MM.1S (cell line): ENCODE measurements around the gene FBXL13.

Experiments used
- DNase-seq: peaks from one replicate; pipeline ENCODE4 v3.0.0-alpha.2; 2015
- H2AFZ ChIP-seq: fragments of 300-600 bp; sonication (generic); 2 replicates; pipeline ENCODE4 v1.6.0; 2016; ENCODE audit warnings: antibody characterized with exemption, low read length
- H3F3A ChIP-seq: fragments of 300-600 bp; sonication (generic); 2 replicates; pipeline ENCODE4 v1.6.1; 2016; ENCODE audit warnings: mild to moderate bottlenecking, antibody characterized with exemption, low read length, moderate library complexity, mixed read lengths; ENCODE audit not compliant: insufficient read depth
- H3K27ac ChIP-seq: fragments of 300-600 bp; sonication (generic); 2 replicates; pipeline ENCODE4 v1.5.1; 2016; ENCODE audit warnings: mild to moderate bottlenecking, low read length
- H3K27me3 ChIP-seq: fragments of 300-600 bp; sonication (generic); replicated peaks from 2 replicates; pipeline ENCODE4 v1.6.0; 2016; ENCODE audit warnings: low read length; ENCODE audit not compliant: insufficient read depth
- H3K36me3 ChIP-seq: fragments of 300-600 bp; sonication (generic); replicated peaks from 2 replicates; pipeline ENCODE4 v1.6.1; 2016; ENCODE audit warnings: mild to moderate bottlenecking, low read length, mixed read lengths; ENCODE audit not compliant: insufficient read depth
- H3K4me1 ChIP-seq: fragments of 300-600 bp; sonication (generic); 2 replicates; pipeline ENCODE4 v1.6.1; 2016; ENCODE audit warnings: low read length, mixed read lengths
- H3K4me2 ChIP-seq: fragments of 300-600 bp; sonication (generic); 2 replicates; pipeline ENCODE4 v1.6.0; 2016; ENCODE audit warnings: low read depth, low read length
- H3K4me3 ChIP-seq: fragments of 300-600 bp; sonication (generic); 2 replicates; pipeline ENCODE4 v1.5.1; 2016; ENCODE audit warnings: low read length, mixed read lengths
- H3K79me2 ChIP-seq: fragments of 300-600 bp; sonication (generic); 2 replicates; pipeline ENCODE4 v1.6.1; 2016; ENCODE audit warnings: mixed run types, low read length, mixed read lengths
- H3K9ac ChIP-seq: fragments of 300-600 bp; sonication (generic); 2 replicates; pipeline ENCODE4 v1.6.1; 2016; ENCODE audit warnings: low read length, mixed read lengths
- H3K9me2 ChIP-seq: fragments of 300-600 bp; sonication (generic); replicated peaks from 2 replicates; pipeline ENCODE4 v1.6.1; 2016; ENCODE audit warnings: mild to moderate bottlenecking, low read length, mixed read lengths; ENCODE audit not compliant: insufficient read depth
- H3K9me3 ChIP-seq: fragments of 300-600 bp; sonication (generic); replicated peaks from 2 replicates; pipeline ENCODE4 v1.6.1; 2016; ENCODE audit warnings: mild to moderate bottlenecking, low read length, mixed read lengths; ENCODE audit not compliant: insufficient read depth
- H4K20me1 ChIP-seq: fragments of 300-600 bp; sonication (generic); 2 replicates; pipeline ENCODE4 v1.6.1; 2016; ENCODE audit warnings: mild to moderate bottlenecking, low read length, moderate library complexity, mixed read lengths; ENCODE audit not compliant: insufficient read depth
- CTCF ChIP-seq: fragments of 300-600 bp; sonication (generic); IDR thresholded peaks from 2 replicates; pipeline ENCODE4 v1.5.1; 2016; ENCODE audit warnings: antibody characterized with exemption, low read length, mixed read lengths
- EZH2 ChIP-seq: fragments of 300-600 bp; sonication (generic); optimal IDR thresholded peaks from 2 replicates; pipeline ENCODE3; 2017; ENCODE audit warnings: low read depth, mild to moderate bottlenecking, antibody characterized with exemption, low read length, mixed read lengths
- EZH2phosphoT487 ChIP-seq: fragments of 300-600 bp; sonication (generic); IDR thresholded peaks from 2 replicates; pipeline ENCODE4 v1.6.1; 2018; ENCODE audit warnings: antibody characterized with exemption, low read length

Gene FBXL13

GRCh38 chr7:102896585-102896984, 178.0 kb downstream of the FBXL13 start:
- H3K9ac ChIP-seq: no peak overlapping the region
- no peak overlapping the region for H3K27ac ChIP-seq
- H3K79me2 ChIP-seq: no peaks in the 10 kb centered on the region
- H3K36me3 ChIP-seq: no peaks in the 10 kb centered on the region
- no peaks in the 10 kb centered on the region for H3F3A ChIP-seq
- DNase-seq: no peak
- H3K9me2 ChIP-seq: no peaks in the 10 kb centered on the region
- TF ChIP-seq CTCF (no peak), EZH2 (no peak), EZH2phosphoT487 (no peak)
- H3K4me3 ChIP-seq: no peak overlapping the region
- H3K9me3 ChIP-seq: no peaks in the 10 kb centered on the region
- H3K4me1 ChIP-seq: no peaks in the 10 kb centered on the region
- no peak overlapping the region for H2AFZ ChIP-seq
- H3K27me3 ChIP-seq: no peaks in the 10 kb centered on the region
- no peaks in the 10 kb centered on the region for H4K20me1 ChIP-seq
- no peak overlapping the region for H3K4me2 ChIP-seq

- no peak for TF ChIP-seq EZH2
- no peak for TF ChIP-seq EZH2phosphoT487
- no peak for TF ChIP-seq CTCF
Measured at GRCh38 chr7:102895602-102896001, 179.0 kb downstream of the FBXL13 start.

GRCh38 chr7:102892631-102893278, 181.8 kb downstream of the FBXL13 start:
- Histone ChIP-seq H3K9me2 (no peaks in the 10 kb centered on the region), H2AFZ (no peak overlapping the region), H3K4me1 (no peaks in the 10 kb centered on the region), H3K9me3 (no peaks in the 10 kb centered on the region), H3K79me2 (no peaks in the 10 kb centered on the region), H3K27ac (no peak overlapping the region), H3F3A (no peaks in the 10 kb centered on the region), H3K4me3 (no peak overlapping the region), H3K9ac (no peak overlapping the region), H4K20me1 (no peaks in the 10 kb centered on the region), H3K4me2 (no peak overlapping the region), H3K36me3 (no peaks in the 10 kb centered on the region), H3K27me3 (no peaks in the 10 kb centered on the region)
- DNase-seq: no peak
- TF ChIP-seq CTCF (no peak), EZH2 (no peak), EZH2phosphoT487 (no peak)

More at GRCh38 chr7:102895602-102896001, 179.0 kb downstream of the FBXL13 start:
- no peak overlapping the region for H3K4me2 ChIP-seq
- no peak overlapping the region for H3K27ac ChIP-seq
- no peaks in the 10 kb centered on the region for H3K9me3 ChIP-seq
- H3K9ac ChIP-seq: no peak overlapping the region
- H3K4me3 ChIP-seq: no peak overlapping the region
- H3K36me3 ChIP-seq: no peaks in the 10 kb centered on the region
- no peaks in the 10 kb centered on the region for H3K79me2 ChIP-seq
- no peaks in the 10 kb centered on the region for H4K20me1 ChIP-seq
- no peaks in the 10 kb centered on the region for H3K4me1 ChIP-seq
- DNase-seq: no peak
- no peaks in the 10 kb centered on the region for H3K9me2 ChIP-seq
- no peak overlapping the region for H2AFZ ChIP-seq
- H3K27me3 ChIP-seq: no peaks in the 10 kb centered on the region
- no peaks in the 10 kb centered on the region for H3F3A ChIP-seq
